Skin of body (tissue), 3 donors: ENCODE results near the gene FBXO34. TPM values are rescaled to one million over a fixed set of nuclear protein-coding genes. Genes with fewer than 3 reads are reported as not detected.
"Not testable (repeated sequence)": the region's sequence is repeated elsewhere in the genome, so short reads cannot be mapped to it uniquely, and the experiment has no call there.

Experiments
- DNase-seq: peaks from one replicate; lab custom pipeline; 2025; lab: John Stamatoyannopoulos, UW
- small RNA-seq: library from RNA; depleted of rRNA; stranded (forward); fragments of <200 nt; gene quantifications from one replicate; pipeline ENCODE3, GENCODE V24; 2014; ENCODE audit warnings: low replicate concordance
- total RNA-seq: library from RNA; depleted of rRNA; stranded (reverse); fragments of >200 nt; gene quantifications from one replicate; pipeline ENCODE4 v1.2.3, GENCODE V29; 2014

FBXO34 gene
- total RNA-seq, 1 donor from 2014 or later, result 29.7 TPM

DNA sequence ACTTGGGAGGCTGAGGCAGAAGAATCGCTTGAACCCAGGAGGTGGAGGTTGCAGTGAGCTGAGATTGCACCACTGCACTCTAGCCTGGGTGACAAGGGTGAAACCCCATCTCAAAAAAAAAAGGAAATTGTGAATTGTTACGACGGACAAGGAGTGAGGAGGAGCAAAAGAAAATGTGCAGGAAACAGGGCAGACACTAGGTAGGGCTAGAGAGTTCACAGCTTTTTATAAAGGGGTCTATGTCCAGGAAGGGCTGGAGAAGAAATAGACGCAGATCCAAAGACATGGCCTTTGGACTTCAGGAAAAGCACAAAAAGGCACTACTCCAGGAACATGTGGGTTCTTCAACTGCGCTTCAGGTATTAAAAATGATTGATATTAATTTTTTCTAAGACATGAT is 106.0 kb downstream of the FBXO34 start:
- no peak for DNase-seq

DNA sequence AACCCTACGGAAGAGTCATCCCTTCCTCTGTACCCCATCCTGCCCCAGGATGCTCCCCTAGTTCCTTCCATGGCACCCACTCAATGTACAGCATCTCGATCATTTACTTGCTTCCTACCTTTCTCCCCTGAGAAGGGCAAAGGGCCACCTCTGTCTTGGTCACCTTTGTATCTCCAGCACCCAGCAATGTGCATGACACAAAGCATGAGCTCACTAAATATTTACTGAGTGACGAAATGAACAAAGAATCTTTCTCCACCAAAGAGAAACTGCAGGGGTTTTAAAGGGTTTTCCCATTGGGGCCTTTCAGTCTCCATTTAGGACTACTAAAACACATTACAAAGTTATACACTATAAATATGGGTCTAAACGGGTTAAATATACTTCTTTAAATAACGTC is 109.8 kb downstream of the FBXO34 start:
- DNase-seq, result no peak

DNA sequence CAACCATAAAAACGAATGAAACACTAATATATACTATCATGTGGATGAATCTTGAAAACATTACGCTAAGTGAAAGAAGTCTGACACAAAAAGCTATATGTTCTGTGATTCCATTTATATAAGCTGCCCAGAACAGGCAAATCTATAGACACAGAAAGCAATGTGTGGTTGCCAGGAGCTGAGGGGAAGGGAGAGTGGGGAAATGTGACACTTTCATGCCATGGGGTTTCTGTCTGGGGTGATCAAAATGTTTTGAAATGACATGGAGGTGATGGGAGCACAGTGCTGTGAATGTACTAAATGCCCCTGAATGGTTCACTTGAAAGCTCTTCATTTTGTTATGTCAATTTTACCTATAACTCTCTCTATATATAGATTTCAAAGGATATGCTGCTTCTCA is 110.3 kb downstream of the FBXO34 start:
- DNase-seq, result no peak

DNA sequence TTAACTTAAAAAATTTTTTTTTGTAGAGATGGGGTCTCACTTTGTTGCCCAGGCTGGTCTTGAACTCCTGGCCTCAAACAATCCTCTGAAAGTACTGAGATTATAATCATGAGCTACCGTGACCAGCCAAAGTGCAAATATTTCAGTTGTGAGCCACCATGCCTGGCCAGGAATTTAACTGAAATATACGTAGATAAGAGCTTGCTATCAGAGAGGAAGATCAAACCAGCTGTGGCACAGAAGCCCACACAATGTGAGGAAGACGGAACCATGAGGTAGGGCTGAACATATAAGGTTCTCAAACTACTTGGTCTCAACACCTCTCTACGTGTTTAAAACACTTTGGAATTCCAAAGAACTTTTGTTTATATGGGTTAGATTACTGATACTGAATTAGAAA is 111.3 kb downstream of the FBXO34 start:
- no peak for DNase-seq

DNA sequence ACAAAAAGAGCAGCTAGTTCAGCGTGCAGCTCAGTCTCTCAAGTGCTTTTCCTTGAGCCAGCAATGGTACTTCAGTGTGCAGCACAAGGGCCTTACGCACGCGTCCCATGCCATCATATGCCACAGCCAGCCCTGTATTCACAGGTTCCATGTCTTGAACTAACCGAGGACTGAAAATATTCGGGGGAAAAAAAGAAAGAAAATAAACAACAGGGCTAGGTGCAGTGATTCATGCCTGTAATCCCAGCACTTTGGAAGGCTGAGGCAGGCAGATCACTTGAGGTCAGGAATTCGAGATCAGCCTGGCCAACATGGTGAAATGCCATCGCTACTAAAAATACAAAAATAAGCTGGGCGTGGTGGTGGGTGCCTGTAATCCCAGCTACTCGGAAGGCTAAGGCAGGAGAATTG is 111.8 kb downstream of the FBXO34 start:
- not testable (repeated sequence) for DNase-seq

DNA sequence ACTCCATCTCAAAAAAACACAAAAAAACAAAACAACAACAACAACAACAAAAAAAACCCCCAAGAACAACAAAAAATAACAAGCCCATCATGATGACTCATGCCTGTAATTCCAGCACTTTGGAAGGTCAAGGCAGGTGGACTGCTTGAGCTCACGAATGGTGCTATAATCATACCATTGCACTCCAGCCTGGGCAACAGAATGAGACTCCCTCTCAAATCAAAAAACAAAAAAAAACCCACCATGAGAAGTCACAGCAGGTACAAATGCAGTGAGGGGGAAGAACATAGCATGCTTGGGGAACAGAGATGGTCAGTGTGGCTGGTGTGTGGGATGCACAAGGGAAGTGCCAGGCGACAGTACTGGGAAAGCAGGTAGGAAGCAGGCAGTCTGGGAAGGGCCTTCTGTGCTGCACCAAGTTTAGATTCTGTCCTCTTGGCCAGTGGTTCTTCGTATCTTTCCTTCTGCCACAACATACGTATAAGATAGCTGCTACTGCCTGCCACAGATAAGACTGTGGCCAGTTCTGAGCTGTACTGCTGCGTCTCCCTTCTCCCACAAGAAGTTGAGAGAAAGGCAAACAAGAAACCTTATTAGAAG is 112.4 kb downstream of the FBXO34 start:
- no peak for DNase-seq

DNA sequence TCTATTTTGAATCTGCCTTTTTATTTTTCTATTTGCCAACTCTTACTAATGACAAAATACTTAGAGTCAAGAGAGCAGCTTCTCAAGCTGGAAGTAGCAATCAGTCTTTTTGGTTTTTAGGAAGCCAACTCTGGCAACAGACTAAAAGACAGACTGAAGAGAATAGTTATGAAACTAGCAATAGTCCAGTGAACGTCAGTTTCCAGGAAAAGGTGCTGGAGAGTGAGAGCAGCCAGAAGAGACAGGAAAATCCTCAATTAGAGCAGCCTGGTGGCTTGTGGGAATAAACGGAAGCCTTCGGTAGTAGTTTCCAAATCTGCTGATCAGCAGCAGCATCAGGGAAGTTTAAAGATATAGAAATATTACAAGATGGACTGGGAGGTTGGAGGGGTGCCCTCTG is 113.3 kb downstream of the FBXO34 start:
- DNase-seq, result no peak

DNA sequence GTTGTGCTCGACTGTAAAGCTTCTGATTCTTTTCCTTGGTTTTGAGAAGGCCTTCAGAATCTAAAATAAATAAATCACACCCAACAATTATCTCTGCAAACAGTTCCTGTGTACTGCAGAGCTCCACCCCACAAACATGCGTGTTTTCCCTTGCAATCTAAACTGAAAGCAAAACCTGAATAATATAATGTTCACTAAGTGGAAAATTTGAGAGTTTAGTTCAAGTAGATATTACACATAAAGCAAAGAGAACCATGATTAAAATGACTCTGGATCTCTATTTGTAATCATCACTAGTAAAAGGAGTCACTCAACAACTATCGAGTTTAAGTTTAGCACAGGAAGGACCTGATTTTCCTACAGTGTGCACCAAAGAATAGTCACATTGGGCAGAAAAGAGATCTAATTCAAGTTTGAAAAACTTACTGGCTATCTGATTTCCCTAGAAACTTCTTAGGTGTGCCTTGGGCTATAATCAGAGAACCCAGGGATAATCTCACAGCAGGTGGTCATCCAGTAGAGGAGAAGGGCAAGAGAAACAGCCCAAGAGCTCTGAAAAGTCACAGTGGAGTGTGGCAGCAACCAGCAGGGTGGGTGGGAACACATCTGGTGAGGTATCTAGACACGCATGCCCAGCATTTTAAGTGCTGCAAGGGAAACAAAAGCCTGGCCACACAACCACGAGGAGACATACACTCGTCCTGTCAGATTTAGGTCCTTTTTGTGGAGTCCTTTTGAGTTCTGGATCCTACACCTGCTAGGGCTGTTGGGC is 115.0 kb downstream of the FBXO34 start:
- no peak for DNase-seq

DNA sequence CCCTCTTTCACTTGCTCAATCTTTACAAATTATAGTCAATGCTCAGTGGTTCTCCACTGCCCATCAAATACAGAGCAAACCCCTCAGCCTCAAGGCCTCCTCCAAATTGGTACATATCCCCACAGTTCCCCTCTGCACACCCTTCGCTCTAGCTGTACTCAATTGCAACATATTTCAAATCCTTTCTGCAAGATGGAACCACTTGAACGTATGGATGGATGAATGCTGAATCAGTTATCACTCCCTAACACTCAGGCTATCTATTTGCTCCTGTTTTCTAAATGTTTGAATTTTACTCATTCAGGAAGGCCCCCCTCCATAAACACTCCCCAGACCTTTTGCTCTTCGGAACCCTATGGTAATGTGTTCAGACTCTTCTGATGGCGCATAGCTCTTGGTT is 115.9 kb downstream of the FBXO34 start:
- DNase-seq, result no peak

DNA sequence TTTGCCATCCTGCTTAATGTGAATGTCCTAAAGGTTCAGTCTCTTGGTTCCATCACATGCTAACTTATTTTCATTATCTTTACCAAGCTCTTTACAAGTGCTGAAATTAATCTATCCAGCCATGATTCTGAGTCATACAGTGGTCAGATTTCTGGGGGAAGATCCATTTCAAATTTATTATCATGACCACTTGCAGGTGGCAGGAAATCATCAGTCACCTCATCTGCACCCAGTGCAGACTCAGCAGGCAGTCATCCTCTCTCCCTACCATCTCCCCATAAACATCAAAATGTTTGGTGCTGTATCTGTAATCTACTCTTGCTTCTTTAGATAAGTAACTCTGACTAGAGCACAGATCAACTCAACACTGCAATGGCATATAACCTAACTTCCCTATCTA is 116.9 kb downstream of the FBXO34 start:
- DNase-seq, result no peak

DNA sequence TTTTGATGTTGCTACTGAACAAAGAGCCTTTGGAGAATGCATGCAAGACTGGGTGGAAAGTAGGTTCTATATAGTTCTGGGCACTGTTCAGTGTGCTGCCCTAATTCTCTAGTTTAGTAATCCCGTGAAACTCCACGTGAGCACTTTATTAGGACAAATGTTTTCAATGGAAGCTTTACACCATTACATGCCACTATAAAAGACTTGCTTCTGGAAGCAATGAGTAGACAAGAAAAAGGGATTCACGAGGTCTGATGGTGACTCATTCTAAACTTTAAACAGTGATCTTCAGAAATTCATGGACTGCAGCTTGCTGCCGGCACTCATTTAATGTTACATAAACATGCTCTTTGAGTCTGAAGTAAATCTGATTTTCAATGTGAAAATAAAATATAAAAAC is 118.1 kb downstream of the FBXO34 start:
- no peak for DNase-seq

DNA sequence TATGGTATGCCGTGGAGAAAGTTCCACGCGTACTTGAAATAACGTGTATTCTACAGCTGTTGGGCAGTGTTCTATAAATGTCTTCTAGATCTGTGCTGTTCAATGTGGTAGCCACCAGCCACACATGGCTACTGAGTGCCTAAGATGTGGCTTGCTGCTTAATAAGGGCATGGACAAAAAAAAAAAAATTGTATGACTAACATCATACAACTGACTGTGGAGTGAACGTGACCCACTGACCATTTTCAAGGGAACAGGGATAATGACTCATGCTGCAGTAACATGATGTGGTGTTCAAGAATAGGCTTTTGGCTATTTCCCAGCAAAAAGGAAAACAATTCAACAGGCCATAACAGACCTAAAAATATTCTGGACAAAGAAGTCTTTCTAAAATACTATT is 127.5 kb downstream of the FBXO34 start:
- peak; percentile 2 for DNase-seq

DNA sequence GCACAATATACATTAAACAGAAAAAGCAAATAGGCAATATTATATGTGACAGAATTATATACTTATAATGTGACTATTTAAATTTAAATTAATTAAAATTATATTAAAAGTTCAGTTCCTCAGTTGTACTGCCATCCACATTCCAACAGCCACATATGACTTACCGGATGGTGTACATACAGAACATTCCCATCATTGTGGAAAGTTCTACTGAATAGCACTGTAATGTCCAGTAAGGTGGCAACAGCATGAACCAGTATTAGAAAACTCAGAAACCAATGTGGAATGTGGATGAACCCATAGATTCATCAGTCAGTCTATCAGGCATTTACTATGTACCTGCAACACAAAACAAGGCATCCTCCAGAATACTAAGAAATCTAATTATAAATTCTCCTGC is 128.0 kb downstream of the FBXO34 start:
- DNase-seq, result no peak

DNA sequence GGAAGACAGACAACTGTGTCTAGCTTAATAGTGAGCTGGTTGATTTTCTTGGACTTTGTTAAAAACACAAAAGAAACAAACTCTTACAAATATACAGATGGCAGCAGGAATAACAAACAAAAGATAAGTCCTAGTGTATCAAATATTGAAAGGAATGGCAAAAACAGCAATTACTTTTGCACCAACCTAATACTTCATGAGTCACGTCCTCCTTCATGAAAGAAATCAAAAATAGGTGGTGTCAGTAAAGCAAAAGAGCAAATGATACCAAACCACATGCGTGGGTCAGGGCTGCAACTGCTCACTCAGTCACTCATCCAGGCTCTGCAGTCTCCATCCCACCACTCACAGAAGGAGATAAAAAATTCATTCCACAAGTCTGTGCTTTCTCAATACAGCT is 128.6 kb downstream of the FBXO34 start:
- DNase-seq, result no peak

DNA sequence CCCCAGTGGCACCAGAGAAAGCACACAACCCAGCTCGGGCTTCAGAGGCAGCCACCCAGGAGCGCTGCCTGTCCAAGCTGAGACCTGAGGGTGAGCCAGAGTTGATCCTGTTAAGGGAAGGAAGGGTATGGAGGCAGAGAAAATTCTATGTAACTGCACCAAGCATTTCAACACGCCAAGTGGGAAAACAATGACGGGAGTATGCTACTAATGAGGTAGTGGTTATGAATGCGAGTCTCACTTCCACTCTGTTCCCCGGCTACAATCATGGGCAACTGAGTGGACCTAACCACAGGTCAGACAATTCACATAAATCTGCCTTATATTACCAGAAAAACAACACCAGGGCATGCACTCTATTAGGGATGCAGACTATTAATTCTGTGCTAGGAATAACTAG is 130.5 kb downstream of the FBXO34 start:
- DNase-seq, result no peak

Small RNA genes within 50 kb of the gene (small RNA-seq; reads per million reads assigned to genes)
- gene AL356801.1, result not detected

Other genes starting within 250 kb of the FBXO34 start
- 10.3 TPM for gene WDHD1, start 244.3 kb upstream of the FBXO34 start, total RNA-seq
- 12.5 TPM for gene SOCS4, start 244.2 kb upstream of the FBXO34 start, total RNA-seq
- gene MAPK1IP1L, start 219.8 kb upstream of the FBXO34 start, total RNA-seq, result 24.7 TPM
- 154 TPM for gene LGALS3, start 142.2 kb upstream of the FBXO34 start, total RNA-seq
- gene DLGAP5, start 79.8 kb upstream of the FBXO34 start, total RNA-seq, result 13.7 TPM
- gene ATG14, start 140.4 kb downstream of the FBXO34 start, total RNA-seq, result 14.7 TPM
- not detected for gene TBPL2, start 169.2 kb downstream of the FBXO34 start, total RNA-seq